Measurements from ENCODE around the gene NSG1. TPM values are rescaled to one million over a fixed set of nuclear protein-coding genes. Genes with fewer than 3 reads are reported as not detected.

Gene NSG1
- total and polyA plus RNA-seq, 3 donors from 2014 or later: 27.5 to 67.2 (median 30.0) TPM

DNA sequence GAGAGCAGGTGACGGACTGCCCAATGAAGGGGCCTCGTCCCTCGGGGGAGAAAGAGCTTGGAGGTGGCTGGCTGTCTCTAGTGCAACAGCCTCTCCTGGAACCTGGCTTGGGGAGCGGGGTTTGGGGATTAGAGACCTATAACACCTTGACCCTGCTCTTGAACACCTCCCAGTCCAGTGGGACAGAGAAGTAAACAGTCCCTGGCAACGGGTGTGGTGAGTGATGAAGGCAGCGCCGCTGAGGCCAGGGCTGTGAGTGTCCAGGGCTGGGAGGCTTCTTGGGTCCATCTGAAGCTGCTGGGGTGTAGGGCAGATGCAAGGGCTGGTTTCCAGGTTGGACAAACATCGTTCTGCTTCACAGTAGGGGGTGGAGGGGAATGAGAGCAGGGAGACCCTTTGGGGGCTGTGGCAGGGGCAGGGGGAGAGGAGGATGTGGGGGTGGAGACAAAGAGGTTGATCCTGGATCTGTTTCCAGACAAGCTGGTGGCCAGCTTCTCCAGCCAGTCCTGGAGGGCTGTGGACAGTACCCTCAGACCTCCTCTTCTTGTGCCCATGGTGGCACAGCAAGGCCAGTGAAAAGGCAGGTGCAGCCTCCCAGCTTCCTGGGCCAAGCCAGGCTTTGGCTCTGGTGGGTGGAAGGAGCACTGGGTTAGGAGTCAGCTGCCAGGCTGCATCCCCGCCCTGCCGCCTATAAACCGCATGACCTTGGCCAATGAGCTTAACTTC is 3.8 kb downstream of the NSG1 start:
- intact Hi-C loops (cut with DNase I; ENCODE audit: low total_unique reads): no loop called here
- Histone ChIP-seq H3K4me3 (no peak overlapping the region), H3K36me3 (ENCODE audit: low read depth, missing control alignments) (no peaks in the 10 kb centered on the region), H3K27me3 (no peaks in the 10 kb centered on the region), H3K27ac (no peak overlapping the region), H3K9me3 (no peaks in the 10 kb centered on the region), H3K4me1 (peaks cover 19% of the 10 kb centered on the region)
- WGBS, 2 donors: 60 to 62% methylated on average over 9 to 11 of the region's 11 CpGs
- DNase-seq: no peak
- no peak for TF ChIP-seq POLR2A (IDR thresholded peaks at IDR 0.05)
- TF ChIP-seq, protein P1, sequence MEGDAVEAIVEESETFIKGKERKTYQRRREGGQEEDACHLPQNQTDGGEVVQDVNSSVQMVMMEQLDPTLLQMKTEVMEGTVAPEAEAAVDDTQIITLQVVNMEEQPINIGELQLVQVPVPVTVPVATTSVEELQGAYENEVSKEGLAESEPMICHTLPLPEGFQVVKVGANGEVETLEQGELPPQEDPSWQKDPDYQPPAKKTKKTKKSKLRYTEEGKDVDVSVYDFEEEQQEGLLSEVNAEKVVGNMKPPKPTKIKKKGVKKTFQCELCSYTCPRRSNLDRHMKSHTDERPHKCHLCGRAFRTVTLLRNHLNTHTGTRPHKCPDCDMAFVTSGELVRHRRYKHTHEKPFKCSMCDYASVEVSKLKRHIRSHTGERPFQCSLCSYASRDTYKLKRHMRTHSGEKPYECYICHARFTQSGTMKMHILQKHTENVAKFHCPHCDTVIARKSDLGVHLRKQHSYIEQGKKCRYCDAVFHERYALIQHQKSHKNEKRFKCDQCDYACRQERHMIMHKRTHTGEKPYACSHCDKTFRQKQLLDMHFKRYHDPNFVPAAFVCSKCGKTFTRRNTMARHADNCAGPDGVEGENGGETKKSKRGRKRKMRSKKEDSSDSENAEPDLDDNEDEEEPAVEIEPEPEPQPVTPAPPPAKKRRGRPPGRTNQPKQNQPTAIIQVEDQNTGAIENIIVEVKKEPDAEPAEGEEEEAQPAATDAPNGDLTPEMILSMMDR (IDR thresholded peaks at IDR 0.05): no peak

DNA sequence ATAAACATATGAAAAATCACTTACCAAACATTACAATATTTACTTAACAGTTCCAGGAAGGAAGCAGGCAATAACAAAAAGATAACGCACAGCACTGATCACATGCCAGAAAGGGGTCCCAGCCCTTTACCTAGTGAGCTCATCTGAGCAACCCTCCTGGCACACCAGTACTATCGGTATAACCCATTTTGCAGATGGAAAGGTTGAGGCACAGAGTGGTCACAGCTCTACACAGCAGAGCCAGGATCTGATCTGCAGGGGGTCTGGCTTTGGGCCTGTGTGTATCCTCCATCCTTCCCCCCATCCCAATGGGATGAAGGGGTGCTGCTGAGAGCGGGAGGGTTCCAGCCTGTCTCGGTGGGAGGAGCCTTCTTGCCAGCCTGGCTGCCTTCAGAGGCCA is 5.0 kb downstream of the NSG1 start:
- H3K36me3 ChIP-seq (ENCODE audit: low read depth, missing control alignments): no peaks in the 10 kb centered on the region
- no peak for TF ChIP-seq POLR2A (IDR thresholded peaks at IDR 0.05)
- TF ChIP-seq, protein P1 (IDR thresholded peaks at IDR 0.05): no peak
- DNase-seq: no peak
- no peak overlapping the region for H3K4me3 ChIP-seq
- H3K9me3 ChIP-seq: no peaks in the 10 kb centered on the region
- 74 to 77% methylated on average over 4 of the region's 4 CpGs for WGBS, 2 donors
- intact Hi-C loops (cut with DNase I; ENCODE audit: low total_unique reads): no loop called here
- H3K27ac ChIP-seq: no peak overlapping the region
- H3K27me3 ChIP-seq: no peaks in the 10 kb centered on the region
- peaks cover 15% of the 10 kb centered on the region for H3K4me1 ChIP-seq

DNA sequence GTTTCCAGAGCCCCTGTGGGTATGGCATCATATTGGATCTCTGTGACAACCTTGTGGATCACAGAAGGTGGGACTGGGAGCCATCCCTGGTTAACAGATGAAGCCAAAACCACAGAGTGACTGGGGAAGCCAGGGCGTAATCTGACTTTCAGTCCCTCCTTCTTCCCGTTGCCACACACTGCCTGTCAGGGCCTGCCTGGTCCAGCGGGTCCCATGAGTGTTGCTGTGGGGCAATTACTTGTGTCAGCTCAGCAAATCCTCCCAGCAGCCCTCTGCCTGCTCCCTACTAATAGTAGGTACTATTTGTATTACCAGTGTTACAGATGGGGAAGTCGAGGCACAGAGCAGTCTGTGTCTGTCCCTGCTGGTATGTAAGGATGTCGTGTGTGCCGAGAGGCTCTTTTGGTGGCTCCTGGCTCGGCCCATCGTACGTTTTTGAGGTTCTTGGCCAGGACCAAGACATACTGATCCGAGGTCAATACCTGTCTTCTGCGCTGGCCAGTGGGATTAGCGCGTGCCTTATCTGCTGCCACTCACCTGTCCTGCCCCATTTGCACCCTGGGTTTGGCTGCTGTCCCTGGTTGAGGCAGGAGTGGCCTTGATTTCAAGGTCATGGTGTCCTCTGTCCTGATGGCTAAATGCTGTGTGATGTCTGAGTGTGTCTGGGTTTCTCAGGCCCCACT is 5.7 kb downstream of the NSG1 start:
- TF ChIP-seq POLR2A (IDR thresholded peaks at IDR 0.05): no peak
- TF ChIP-seq, protein P1 (IDR thresholded peaks at IDR 0.05): no peak
- intact Hi-C loops (cut with DNase I; ENCODE audit: low total_unique reads): no loop called here
- Histone ChIP-seq H3K27me3 (no peaks in the 10 kb centered on the region), H3K4me1 (peaks cover 15% of the 10 kb centered on the region), H3K27ac (no peak overlapping the region), H3K9me3 (no peaks in the 10 kb centered on the region), H3K4me3 (no peak overlapping the region), H3K36me3 (ENCODE audit: low read depth, missing control alignments) (no peaks in the 10 kb centered on the region)
- WGBS, 2 donors: 77 to 85% methylated on average over 11 to 13 of the region's 13 CpGs
- no peak for DNase-seq

DNA sequence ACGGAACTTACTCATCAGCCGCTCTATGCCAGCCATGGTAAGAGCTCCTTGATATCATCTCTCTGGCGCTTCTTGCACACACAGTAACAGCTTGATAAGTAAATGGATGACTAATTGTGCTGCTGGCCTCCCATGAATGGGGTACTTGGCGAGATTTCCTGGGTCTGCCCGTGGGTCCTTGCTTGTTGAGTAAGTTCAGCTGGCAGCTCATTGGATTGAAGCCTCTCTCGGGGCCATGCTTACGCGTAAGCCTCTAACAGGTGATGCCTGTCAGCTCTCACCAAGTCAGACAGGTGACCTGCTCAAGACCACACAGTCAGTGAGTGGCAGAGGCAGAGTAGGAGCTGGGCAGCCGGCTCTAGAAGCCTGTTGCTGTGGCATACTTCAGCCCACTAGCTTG is 7.7 kb downstream of the NSG1 start:
- WGBS, 2 donors: 55 to 56% methylated on average over 5 to 9 of the region's 9 CpGs
- H3K27ac ChIP-seq: no peak overlapping the region

More for the DNA sequence above, 7.7 kb downstream of the NSG1 start:
- Histone ChIP-seq H3K4me3 (no peak overlapping the region), H3K27me3 (no peaks in the 10 kb centered on the region), H3K4me1 (peaks cover 12% of the 10 kb centered on the region), H3K36me3 (ENCODE audit: low read depth, missing control alignments) (no peaks in the 10 kb centered on the region), H3K9me3 (no peaks in the 10 kb centered on the region)
- no peak for DNase-seq
- TF ChIP-seq POLR2A (IDR thresholded peaks at IDR 0.05): no peak
- TF ChIP-seq, protein P1 (IDR thresholded peaks at IDR 0.05): no peak
- intact Hi-C loops (cut with DNase I; ENCODE audit: low total_unique reads): no loop called here
